H1 (cell line): Measurements from ENCODE around the gene TCERG1L.

Experiments
- CTCF ChIP-seq, 3 experiments: IDR thresholded peaks; 1 replicate in 2 of 3; 2 replicates in 1 of 3; pipeline versions ENCODE4 v1.5.1 to v1.6.1; 2011; ENCODE audit warnings: low read length in 3 of 3, mild to moderate bottlenecking in 3 of 3, inconsistent platforms in 2 of 3, low read depth in 1 of 3, moderate library complexity in 1 of 3; ENCODE audit not compliant: insufficient read depth in 1 of 3; ENCODE audit errors: control extremely low read depth in 1 of 3
- EGR1 ChIP-seq: IDR thresholded peaks from 2 replicates; pipeline ENCODE4 v1.6.1; 2011; ENCODE audit warnings: low read depth, low read length, borderline replicate concordance
- EZH2 ChIP-seq: fragments of 200-600 bp; sonication (generic); IDR thresholded peaks from 2 replicates; pipeline ENCODE4 v1.7.1; 2012; ENCODE audit warnings: low read depth, mild to moderate bottlenecking, moderate library complexity, low read length, inconsistent platforms; ENCODE audit not compliant: severe bottlenecking

GRCh38 chr10:131201741-131202515 is 109.6 kb downstream of the TCERG1L start:
- TF ChIP-seq EZH2 (no peak), CTCF (IDR thresholded peaks at IDR 0.05; ENCODE audit: control extremely low read depth in 1 of 3, insufficient read depth in 1 of 3, low read depth in 1 of 3, low read length in 3 of 3) (no peak), EGR1 (no peak)
